ENCODE data around the gene SLC35F6. TPM values are rescaled to one million over a fixed set of nuclear protein-coding genes. Genes with fewer than 3 reads are reported as not detected.

Gene SLC35F6
- total RNA-seq, 2 donors from 2014 or later, result 24.8 to 29.1 TPM

- H3K4me3 ChIP-seq, result no peak overlapping the region
- DNase-seq, result no peak
- no peaks in the 10 kb centered on the region for H3K27me3 ChIP-seq
- no peak overlapping the region for H3K27ac ChIP-seq
- no peaks in the 10 kb centered on the region for H3K9me3 ChIP-seq
- TF ChIP-seq CTCF (IDR thresholded peaks at IDR 0.05), result no peak
- no peaks in the 10 kb centered on the region for H3K36me3 ChIP-seq
- H3K9ac ChIP-seq (ENCODE audit: low read depth in 2 of 2, low read length in 2 of 2), result no peak overlapping the region
- no peaks in the 10 kb centered on the region for H3K4me1 ChIP-seq
- intact Hi-C loops (cut with DNase I), result no loop called here
These were observed 24.6 kb upstream of the SLC35F6 start for GRCh38 chr2:26739514-26739913.

GRCh38 chr2:26740346-26740745 is 23.7 kb upstream of the SLC35F6 start:
- no peaks in the 10 kb centered on the region for H3K27me3 ChIP-seq
- no peak overlapping the region for H3K9ac ChIP-seq (ENCODE audit: low read depth in 2 of 2, low read length in 2 of 2)
- H3K27ac ChIP-seq, result no peak overlapping the region
- no peaks in the 10 kb centered on the region for H3K4me1 ChIP-seq
- no peaks in the 10 kb centered on the region for H3K36me3 ChIP-seq
- H3K4me3 ChIP-seq, result no peak overlapping the region
- TF ChIP-seq CTCF (IDR thresholded peaks at IDR 0.05), result no peak
- DNase-seq, result no peak
- no peaks in the 10 kb centered on the region for H3K9me3 ChIP-seq
- intact Hi-C loops (cut with DNase I), result no loop called here

GRCh38 chr2:26740890-26741302 is 23.2 kb upstream of the SLC35F6 start:
- no peak for TF ChIP-seq CTCF (IDR thresholded peaks at IDR 0.05)
- Histone ChIP-seq H3K36me3 (no peaks in the 10 kb centered on the region), H3K9me3 (no peaks in the 10 kb centered on the region), H3K4me1 (no peaks in the 10 kb centered on the region), H3K27me3 (no peaks in the 10 kb centered on the region), H3K4me3 (no peak overlapping the region), H3K27ac (no peak overlapping the region), H3K9ac (ENCODE audit: low read depth in 2 of 2, low read length in 2 of 2) (no peak overlapping the region)
- no peak for DNase-seq
- intact Hi-C loops (cut with DNase I), result no loop called here

- Histone ChIP-seq H3K4me3 (no peak overlapping the region), H3K27me3 (no peaks in the 10 kb centered on the region), H3K9ac (ENCODE audit: low read depth in 2 of 2, low read length in 2 of 2) (no peak overlapping the region), H3K36me3 (no peaks in the 10 kb centered on the region), H3K9me3 (no peaks in the 10 kb centered on the region), H3K4me1 (no peaks in the 10 kb centered on the region), H3K27ac (no peak overlapping the region)
- TF ChIP-seq CTCF (IDR thresholded peaks at IDR 0.05), result no peak
- intact Hi-C loops (cut with DNase I), result no loop called here
- no peak for DNase-seq
These were observed 21.9 kb upstream of the SLC35F6 start for GRCh38 chr2:26742048-26742770.

GRCh38 chr2:26743852-26744251 is 20.2 kb upstream of the SLC35F6 start:
- no peaks in the 10 kb centered on the region for H3K36me3 ChIP-seq
- H3K4me1 ChIP-seq, result no peaks in the 10 kb centered on the region
- no peaks in the 10 kb centered on the region for H3K9me3 ChIP-seq
- H3K27ac ChIP-seq, result no peak overlapping the region
- DNase-seq, result no peak
- no peak overlapping the region for H3K4me3 ChIP-seq
- H3K27me3 ChIP-seq, result no peaks in the 10 kb centered on the region
- H3K9ac ChIP-seq (ENCODE audit: low read depth in 2 of 2, low read length in 2 of 2), result no peak overlapping the region
- intact Hi-C loops (cut with DNase I), result loop anchor here (2.0 kb wide), 1 partner anchor 137 kb away; no protein-coding TSS in a partner anchor
- no peak for TF ChIP-seq CTCF (IDR thresholded peaks at IDR 0.05)

Measured in colonic mucosa (tissue), 4 donors.